HG02588 (cell line): Measurements from ENCODE around the gene PTPRN.
"Not testable (repeated sequence)": the region's sequence is repeated elsewhere in the genome, so short reads cannot be mapped to it uniquely, and the experiment has no call there.

ENCODE experiments used
- ATAC-seq: cut with Tn5 transposase; IDR thresholded peaks from one replicate; pipeline ENCODE4 v1.9.1; 2021; ENCODE audit warnings: mild to moderate bottlenecking, moderate library complexity; ENCODE audit not compliant: unreplicated experiment

The PTPRN gene

DNA sequence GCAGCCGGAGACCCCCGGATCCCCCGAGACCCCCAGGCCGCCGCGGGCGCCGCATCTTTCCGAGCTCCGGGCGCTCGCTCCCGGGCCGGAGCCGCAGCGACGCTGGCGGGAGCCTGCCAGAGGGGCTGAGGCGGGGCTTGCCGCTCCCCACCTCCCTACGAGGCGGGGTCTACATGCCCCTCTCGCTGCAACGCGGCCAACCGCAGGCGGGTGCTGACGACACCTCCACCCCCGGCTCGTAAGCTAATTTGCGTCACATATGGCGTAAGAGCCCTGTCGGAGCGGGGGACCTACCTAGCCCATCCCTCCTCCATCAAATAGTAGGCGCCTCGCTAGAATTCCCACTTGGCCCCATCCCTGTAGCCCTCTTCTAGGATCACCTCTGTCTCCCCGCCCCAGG, at the start of gene PTPRN:
Gene PTPRN, minus strand, starts transcription at position 124 of the 400 bp plus-strand sequence. Its CDS starts 69 bp downstream, at position 55.
- no peak for ATAC-seq

DNA sequence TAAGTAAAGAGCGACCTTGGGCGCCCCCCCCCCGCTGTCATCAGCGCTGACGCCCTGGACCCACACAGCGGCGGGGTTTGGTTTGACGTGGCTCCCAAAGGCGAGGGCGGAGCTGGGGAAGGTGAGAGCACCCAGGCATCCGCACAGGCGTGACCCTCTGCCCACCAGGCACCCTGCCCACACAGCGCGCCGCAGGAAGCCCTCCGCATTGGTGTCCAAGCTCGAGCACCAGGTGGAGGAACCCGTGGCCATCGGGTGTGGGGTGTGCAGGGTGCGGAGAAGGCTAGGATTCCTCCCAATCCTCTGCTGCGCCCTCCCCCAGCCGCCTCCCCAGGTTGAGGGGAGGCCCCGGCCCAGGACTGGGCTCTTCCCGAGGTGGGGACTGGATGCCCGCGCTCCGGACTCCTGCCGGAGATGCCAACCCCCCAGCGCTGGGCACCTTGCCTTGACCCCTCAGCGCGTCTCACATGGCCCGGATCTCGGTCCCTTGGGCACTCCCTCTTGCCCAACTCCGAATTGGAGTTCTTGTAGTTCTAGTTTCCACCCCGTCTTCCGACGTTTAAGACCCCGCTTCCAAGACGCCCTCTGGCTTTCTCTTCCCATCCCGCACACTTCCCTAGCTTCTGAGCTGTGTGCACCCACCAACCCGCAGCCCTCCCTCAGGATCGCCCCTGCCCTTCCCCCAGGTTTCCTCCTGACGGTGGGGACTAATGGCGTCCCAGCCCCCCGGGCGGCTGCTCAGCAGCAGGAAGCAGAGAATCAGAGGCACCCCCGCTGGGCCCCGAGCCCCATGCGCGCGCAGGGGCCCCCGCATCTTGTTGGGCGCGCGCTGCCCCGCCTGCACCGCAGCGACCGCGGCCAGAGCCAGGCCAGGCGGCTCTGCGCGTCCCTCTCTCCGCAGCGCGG, 49.2 kb upstream of the PTPRN start:
- ATAC-seq, result no peak

DNA sequence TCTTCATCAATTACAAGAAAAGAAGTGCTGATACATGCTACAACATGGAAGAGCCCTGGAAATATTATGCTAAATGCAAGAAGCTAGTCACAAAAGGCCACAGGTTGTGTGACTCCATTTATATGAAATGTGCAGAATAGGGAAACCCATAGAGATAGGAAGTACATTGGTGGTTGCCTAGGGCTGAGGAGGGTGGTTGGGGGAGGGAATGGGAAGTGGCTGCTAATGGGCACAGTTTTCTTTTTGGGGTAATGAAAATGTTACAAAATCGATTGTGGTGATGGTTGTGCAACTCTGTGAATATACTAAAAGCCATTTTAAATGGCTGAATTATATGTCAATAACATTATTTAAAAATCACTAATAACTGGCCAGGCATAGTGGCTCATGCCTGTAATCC, 47.6 kb upstream of the PTPRN start:
- ATAC-seq, result no peak

DNA sequence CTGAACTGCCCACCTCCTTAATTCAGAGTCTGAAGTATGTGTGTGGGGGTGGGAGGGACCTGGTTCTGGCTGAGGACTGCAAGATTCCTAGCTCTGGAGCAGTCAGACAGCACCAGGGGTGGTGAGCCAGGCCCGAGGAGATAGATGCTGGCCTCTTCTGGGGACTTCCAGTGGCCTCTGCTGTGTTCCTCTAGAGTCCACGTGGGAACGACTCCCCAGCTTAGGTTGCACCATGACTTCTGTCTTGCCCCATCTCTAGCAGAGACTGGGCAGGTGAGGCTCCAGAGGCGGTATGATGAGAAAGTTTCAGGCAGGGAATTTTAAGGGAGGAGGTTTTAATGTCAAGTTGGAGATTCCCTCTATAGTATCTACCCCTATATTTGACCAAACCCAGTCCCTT, 45.4 kb upstream of the PTPRN start:
- no peak for ATAC-seq

DNA sequence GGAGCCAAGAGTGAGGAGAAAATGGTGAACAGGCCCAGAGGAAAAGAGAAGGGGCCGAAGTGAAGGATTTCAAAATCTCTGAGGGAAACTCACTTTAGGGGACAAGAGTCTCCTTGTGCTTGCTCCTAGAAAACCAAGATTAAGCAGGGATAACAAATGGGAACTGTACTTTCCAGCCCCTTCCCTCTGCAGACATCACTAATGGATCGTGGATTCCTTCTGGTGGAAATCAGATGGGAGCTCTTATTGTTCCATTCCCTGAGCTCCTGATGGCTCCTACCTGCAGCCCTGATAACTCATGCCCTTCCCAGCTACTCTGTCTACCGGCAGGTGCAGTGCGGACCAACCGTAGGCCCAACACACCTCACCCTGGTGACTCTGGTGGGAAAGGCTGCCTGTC, 43.9 kb upstream of the PTPRN start:
- no peak for ATAC-seq

DNA sequence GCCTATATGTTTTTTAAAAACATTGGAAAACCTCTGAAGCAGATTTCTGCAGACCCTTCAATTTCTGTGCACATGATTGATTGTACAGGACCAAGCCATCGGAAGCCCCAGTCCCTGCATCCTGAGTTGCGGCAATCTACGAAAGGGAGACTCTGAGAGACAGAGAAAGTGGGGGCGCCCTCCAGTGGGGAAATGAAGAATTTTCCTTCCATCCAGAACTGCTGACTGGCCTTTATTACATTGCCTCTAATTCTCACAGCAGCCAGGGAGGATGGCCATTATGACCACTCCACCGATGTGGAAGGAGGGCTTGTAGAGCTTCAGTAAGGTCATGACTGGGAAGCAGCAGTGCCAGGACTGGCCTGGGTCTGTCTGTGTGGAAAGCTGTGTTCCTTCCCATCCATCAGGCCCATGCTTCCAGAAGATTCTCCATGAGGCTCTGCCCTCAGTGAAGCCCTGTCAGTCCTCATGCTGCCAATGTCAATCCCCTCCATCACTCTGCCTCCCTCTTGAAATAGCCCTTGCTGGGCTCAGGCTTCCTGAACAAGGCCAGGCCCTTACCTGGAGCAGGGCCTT, 43.3 kb upstream of the PTPRN start:
- peak; percentile 44 for ATAC-seq

DNA sequence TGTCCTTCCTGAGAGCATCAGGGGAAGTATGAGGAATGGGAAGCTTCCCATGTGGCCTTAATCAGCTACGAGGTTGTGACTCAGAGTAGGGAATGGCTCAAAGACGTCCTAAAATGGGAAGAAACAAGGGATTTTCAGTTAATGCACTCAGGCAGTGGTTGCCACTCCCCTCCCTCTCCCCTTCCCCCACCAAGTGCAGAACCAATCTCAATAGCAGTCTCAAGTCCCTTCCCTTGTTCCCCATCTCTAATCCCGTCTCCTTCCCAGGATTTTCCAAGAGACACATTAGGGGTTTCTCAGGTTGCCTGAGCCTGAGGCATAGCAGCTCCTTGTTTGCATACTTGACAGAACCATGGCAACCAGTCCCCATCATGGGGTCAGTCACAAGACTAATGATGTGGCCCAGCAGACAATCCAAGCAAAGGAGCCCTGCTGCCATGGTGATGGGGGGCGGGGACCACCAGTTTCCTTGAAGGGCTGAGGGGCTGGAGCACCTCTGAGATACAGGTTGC, 41.6 kb upstream of the PTPRN start:
- no peak for ATAC-seq

DNA sequence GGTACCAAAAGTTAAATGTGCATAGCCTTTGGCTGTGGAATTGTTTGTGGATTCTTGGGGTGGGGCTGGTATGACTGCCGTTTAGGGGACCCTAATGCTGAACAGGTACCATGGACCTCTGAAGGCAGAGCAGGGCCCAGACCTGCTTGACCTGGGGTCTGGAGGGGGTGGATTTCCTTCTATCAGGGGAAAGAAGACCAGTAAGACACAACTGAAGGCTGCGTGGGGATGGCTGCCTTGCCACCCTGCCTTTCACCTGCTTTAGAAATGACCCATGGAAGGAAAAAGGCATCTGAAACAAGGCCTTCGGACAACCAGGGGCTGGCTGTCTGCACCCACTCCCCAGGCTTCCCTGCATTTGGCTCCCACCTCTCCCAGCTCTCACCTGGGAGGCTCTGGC, 41.0 kb upstream of the PTPRN start:
- no peak for ATAC-seq

DNA sequence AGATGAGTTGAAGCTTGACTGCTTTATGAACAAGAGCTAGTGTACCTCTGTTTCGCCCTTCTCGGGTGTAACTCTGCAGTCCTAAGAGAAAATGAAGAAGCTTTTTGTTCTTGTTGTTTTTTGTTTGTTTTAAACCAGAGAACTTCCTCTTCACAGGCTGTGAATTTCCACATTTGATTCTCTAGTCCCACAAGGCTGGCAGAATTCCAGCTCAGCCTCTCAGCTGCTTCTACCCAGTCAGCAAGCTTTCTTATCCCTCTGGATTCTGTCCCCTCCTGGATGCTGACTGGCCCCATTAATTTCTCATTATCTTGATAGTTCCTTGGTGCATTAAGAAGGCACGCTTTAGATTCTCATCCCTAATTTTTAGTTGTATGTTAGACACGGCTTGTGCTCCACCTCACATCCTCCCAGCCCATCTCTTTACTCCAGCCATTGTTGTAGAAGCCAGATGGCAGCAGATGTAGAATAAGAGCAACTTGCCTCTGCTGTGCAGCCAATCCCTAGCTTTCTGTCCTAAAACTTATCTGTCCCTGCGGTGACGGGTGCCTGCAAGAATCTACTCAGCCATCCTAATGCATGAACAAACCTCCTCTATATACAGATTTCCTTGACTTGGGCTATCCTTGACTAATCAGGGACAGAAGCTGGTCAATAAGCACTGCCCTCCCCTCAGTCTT, 35.7 kb upstream of the PTPRN start:
- no peak for ATAC-seq

DNA sequence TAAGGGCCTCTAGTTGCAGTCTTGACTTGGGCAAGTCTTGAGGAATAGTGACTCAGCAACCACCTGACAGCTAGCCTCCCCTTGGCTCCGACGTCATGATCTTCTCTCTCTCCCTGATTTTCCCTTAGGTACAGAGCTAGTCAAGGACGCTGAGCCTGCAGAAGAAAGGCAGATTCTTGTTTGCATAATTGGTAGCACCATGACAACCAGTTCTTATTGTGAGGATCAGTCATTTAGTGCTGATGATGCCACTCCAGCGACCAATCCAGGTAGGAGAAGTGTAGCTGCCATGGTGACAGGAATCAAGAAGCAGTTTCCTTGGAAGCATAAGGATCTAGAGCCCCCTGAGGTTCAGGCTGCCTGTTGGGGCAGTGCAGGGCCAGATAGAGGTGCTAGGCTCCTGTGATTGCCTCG, 26.2 kb upstream of the PTPRN start:
- ATAC-seq, result no peak

DNA sequence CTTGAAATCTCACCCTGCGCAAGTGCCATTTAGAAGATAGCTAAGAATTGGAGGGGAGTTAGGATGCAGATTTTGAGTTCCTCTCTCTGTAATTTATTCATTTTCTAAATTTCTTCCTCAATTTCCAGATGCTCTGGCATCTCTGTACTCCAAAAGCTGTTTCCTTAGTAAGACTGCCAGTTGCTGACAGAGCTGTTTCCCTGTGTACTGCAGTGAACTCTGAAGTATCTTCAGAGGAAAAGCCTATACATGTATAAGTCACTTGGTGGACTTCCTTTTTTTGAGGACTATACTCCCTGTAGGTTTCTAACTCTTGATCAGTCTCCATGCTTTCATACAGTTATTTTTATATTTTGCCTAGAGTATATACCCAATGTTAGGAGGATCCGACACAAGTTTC, 24.9 kb upstream of the PTPRN start:
- ATAC-seq, result no peak

DNA sequence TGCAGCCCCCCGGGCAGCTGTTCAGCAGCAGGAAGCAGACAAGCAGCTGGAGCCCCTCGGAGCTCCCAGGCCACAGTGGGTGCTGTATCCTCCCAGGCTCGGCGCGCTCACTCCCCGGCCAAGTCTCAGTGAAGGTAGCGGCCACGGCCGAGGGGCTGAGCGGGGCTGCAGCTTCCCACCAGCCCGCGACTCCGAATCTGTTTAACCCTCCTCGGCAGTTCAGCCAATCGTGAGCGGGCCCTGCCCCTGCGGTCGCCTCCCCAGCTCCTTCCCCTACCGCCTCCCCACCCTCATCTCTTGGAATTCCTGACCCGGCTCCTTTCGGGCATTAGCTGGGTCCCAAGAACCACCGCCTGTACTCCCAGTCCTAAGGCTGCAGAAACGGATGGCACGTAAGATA, 23.3 kb upstream of the PTPRN start, which contains the start of gene RESP18:
Gene RESP18, minus strand, starts transcription at position 203 of the 400 bp plus-strand sequence.
- ATAC-seq, result no peak

DNA sequence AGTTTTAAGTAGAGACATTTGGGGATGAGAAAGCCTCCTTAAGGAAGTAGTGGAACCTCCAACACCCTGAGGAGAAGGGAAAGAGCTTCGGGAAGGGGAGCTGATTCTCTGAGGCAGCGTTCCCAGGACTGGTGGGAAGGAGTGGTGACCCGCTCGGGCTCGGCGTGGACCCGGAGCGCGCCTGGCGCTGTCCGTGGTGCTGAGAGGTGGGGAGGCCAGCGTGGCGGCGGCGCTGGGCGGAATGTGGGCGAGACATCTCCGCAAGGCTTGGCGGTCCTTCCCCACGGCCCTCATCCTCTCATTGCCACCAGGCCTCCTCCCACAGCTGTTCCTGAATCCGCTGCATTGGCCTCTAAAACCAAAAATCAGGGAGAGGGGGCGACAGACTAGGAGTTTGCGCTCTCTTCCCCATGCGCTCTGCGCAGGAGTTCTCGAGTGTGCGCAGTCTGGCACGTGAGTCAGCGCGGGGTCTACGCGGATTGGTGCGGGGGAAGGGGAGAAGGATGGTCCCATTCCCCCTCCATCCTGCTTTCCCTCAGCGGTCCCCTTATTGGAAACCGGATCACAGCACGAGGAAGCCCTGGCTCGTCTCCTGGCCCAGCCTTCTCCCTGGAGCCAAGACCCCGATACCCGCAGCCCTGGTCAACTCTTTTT, 22.5 kb upstream of the PTPRN start:
- no peak for ATAC-seq

DNA sequence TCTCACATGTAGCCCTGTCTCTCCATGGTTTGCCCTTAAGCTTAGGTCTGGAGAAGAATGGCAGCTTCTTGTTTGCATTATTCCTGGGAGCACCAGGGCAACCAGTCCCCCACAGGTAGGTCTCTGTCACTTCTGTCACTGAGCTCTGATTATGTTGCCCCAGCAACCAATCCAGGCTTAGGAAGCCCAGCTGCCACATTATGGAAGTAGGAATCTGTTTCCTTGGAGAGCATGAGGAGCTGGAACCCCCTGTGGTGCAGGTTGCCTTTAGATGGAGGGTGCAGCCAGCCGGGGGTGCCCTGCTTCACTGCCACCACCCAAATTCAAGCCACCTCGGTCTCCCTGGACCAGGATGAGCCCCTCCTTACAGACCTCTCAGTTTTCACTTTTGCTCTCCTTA, 18.5 kb upstream of the PTPRN start:
- no peak for ATAC-seq

DNA sequence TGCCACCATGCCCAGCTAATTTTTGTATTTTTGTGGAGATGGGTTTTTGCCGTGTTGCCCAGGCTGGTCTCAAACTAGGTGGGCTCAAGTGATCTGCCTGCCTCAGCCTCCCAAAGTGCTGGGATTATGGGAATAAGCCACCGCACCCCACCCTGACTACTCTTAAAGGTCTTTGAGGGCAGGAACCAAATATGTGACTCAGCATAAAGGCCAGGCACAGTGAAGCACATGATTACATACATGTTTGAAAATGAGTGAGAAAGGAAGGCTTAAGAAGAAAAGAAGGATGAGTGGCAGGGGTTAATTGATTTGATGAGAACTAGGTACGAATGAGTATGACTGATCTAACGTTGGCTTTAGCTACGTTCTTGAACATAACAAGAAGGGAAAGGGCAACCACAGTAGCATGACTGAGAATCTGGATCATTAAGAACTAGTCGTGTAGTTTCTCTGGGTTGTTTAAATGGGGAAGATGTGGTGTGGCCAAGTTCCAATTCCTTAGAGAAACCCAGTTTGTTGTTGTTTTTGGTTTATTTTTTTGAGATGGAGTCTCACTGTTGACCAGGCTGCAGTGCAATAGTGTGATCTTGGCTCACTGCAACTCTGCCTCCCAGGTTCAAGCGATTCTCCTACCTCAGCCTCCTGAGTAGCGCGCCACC, 16.6 kb upstream of the PTPRN start:
- no peak for ATAC-seq

DNA sequence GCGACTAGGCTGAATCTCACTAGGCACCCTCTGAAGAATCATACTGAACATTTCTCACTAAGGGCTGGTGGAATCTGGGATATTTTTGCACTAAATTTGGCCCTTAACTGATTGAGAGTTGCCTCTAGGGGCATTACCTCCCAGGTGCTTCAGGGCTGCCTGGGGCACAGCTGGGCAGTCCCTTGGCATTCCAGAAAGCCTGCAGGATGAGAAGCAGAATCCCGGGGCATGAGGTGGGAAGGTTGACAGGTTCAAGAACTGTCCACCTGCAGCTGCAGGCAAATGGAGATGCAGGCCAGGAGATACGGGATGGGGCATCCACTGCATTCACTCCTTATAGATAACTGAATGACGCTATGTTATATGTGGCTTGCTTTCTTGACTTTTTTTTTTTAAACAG, 15.9 kb upstream of the PTPRN start:
- ATAC-seq, result no peak

DNA sequence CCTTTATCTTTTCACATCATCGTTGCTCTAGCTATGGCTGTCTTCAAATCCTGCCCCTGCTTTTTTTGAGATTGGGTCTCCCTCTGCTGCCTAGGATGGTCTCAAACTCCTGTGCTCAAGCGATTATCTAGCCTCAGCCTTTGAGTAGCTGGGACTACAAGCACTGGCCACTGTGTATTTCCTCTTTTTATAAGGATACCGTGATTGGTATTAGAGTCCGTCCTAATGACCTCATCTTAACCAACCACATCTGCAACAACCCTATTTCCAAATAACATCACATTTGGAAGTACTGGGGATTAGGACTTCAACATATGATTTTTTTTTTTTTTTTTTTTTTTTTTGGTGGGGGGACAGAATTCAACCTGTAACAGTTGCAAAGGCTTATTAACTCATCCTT, 14.2 kb upstream of the PTPRN start:
- ATAC-seq, result no peak

DNA sequence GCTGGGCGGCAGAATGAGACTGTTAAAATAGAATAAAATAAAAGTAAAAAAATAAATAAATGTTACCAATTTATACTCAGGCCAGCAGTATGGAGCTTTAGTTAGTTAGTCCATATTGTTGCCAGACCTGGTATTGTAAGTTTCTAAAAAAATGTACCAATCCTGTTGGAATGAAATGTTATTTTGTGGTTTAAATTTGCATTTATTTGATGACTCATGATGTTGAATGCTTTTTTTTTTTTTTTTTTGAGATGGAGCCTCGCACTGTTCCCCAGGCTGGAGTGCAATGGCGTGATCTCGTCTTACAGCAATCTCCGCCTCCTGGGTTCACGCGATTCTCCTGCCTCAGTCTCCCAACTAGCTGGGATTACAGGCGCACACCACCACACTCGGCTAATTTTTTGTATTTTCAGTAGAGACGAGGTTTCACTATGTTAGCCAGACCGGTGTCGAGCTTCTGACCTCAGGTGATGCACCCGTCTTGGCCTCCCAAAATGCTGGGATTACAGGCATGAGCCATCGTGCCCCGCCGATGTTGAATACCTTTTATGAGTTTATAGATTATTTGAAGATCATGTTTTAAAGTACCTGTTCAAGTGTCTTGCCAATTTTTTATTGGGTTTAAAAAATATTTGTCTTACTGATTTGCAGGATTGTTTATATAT, 5.7 kb upstream of the PTPRN start:
- no peak for ATAC-seq

DNA sequence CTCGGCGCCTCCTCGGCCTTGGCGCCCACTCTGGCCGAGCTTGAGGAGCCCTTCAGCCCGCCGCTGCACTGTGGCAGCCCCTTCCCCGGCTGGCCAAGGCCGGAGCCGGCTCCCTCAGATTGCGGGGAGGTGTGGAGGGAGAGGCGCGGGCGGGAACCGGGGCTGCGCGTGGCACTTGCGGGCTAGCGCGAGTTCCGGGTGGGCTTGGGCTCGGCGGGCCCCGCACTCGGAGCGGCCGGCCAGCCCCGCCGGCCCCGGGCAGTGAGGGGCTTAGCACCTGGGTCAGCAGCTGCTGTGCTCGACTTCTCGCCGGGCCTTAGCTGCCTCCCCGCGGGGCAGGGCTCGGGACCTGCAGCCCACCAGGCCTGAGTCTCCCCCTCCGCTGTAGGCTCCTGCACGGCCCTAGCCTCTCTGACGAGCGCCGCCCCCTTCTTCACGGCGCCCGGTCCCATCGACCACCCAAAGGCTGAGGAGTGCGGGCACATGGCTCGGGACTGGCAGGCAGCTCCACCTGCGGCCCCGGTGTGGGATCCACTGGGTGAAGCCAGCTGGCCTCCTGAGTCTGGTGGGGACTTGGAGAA, 3.6 kb upstream of the PTPRN start:
- not testable (repeated sequence) for ATAC-seq
